MM.1S (cell line): Measurements from ENCODE around the gene DEPDC1B.
"Not testable (repeated sequence)": the region's sequence is repeated elsewhere in the genome, so short reads cannot be mapped to it uniquely, and the experiment has no call there.

Source experiments
- DNase-seq: peaks from one replicate; pipeline ENCODE4 v3.0.0-alpha.2; 2015
- H2AFZ ChIP-seq: fragments of 300-600 bp; sonication (generic); 2 replicates; pipeline ENCODE4 v1.6.0; 2016; ENCODE audit warnings: antibody characterized with exemption, low read length
- H3F3A ChIP-seq: fragments of 300-600 bp; sonication (generic); 2 replicates; pipeline ENCODE4 v1.6.1; 2016; ENCODE audit warnings: mild to moderate bottlenecking, antibody characterized with exemption, low read length, moderate library complexity, mixed read lengths; ENCODE audit not compliant: insufficient read depth
- H3K27ac ChIP-seq: fragments of 300-600 bp; sonication (generic); 2 replicates; pipeline ENCODE4 v1.5.1; 2016; ENCODE audit warnings: mild to moderate bottlenecking, low read length
- H3K27me3 ChIP-seq: fragments of 300-600 bp; sonication (generic); replicated peaks from 2 replicates; pipeline ENCODE4 v1.6.0; 2016; ENCODE audit warnings: low read length; ENCODE audit not compliant: insufficient read depth
- H3K36me3 ChIP-seq: fragments of 300-600 bp; sonication (generic); replicated peaks from 2 replicates; pipeline ENCODE4 v1.6.1; 2016; ENCODE audit warnings: mild to moderate bottlenecking, low read length, mixed read lengths; ENCODE audit not compliant: insufficient read depth
- H3K4me1 ChIP-seq: fragments of 300-600 bp; sonication (generic); 2 replicates; pipeline ENCODE4 v1.6.1; 2016; ENCODE audit warnings: low read length, mixed read lengths
- H3K4me2 ChIP-seq: fragments of 300-600 bp; sonication (generic); 2 replicates; pipeline ENCODE4 v1.6.0; 2016; ENCODE audit warnings: low read depth, low read length
- H3K4me3 ChIP-seq: fragments of 300-600 bp; sonication (generic); 2 replicates; pipeline ENCODE4 v1.5.1; 2016; ENCODE audit warnings: low read length, mixed read lengths
- H3K79me2 ChIP-seq: fragments of 300-600 bp; sonication (generic); 2 replicates; pipeline ENCODE4 v1.6.1; 2016; ENCODE audit warnings: mixed run types, low read length, mixed read lengths
- H3K9ac ChIP-seq: fragments of 300-600 bp; sonication (generic); 2 replicates; pipeline ENCODE4 v1.6.1; 2016; ENCODE audit warnings: low read length, mixed read lengths
- H3K9me2 ChIP-seq: fragments of 300-600 bp; sonication (generic); replicated peaks from 2 replicates; pipeline ENCODE4 v1.6.1; 2016; ENCODE audit warnings: mild to moderate bottlenecking, low read length, mixed read lengths; ENCODE audit not compliant: insufficient read depth
- H3K9me3 ChIP-seq: fragments of 300-600 bp; sonication (generic); replicated peaks from 2 replicates; pipeline ENCODE4 v1.6.1; 2016; ENCODE audit warnings: mild to moderate bottlenecking, low read length, mixed read lengths; ENCODE audit not compliant: insufficient read depth
- H4K20me1 ChIP-seq: fragments of 300-600 bp; sonication (generic); 2 replicates; pipeline ENCODE4 v1.6.1; 2016; ENCODE audit warnings: mild to moderate bottlenecking, low read length, moderate library complexity, mixed read lengths; ENCODE audit not compliant: insufficient read depth
- CTCF ChIP-seq: fragments of 300-600 bp; sonication (generic); IDR thresholded peaks from 2 replicates; pipeline ENCODE4 v1.5.1; 2016; ENCODE audit warnings: antibody characterized with exemption, low read length, mixed read lengths
- EZH2 ChIP-seq: fragments of 300-600 bp; sonication (generic); optimal IDR thresholded peaks from 2 replicates; pipeline ENCODE3; 2017; ENCODE audit warnings: low read depth, mild to moderate bottlenecking, antibody characterized with exemption, low read length, mixed read lengths
- EZH2phosphoT487 ChIP-seq: fragments of 300-600 bp; sonication (generic); IDR thresholded peaks from 2 replicates; pipeline ENCODE4 v1.6.1; 2018; ENCODE audit warnings: antibody characterized with exemption, low read length

DEPDC1B gene

GRCh38 chr5:60740322-60740721, 40.4 kb upstream of the DEPDC1B start:
- DNase-seq: no peak
- H3K27ac ChIP-seq: no peak overlapping the region
- H3K4me2 ChIP-seq: no peak overlapping the region
- H4K20me1 ChIP-seq: no peaks in the 10 kb centered on the region
- H2AFZ ChIP-seq: no peak overlapping the region
- no peak overlapping the region for H3K9ac ChIP-seq
- no peaks in the 10 kb centered on the region for H3K79me2 ChIP-seq
- TF ChIP-seq CTCF: no peak
- TF ChIP-seq EZH2phosphoT487: no peak
- TF ChIP-seq EZH2: no peak
- no peaks in the 10 kb centered on the region for H3K9me3 ChIP-seq
- H3K4me3 ChIP-seq: no peak overlapping the region
- no peaks in the 10 kb centered on the region for H3K9me2 ChIP-seq
- H3K27me3 ChIP-seq: no peaks in the 10 kb centered on the region
- H3K36me3 ChIP-seq: no peaks in the 10 kb centered on the region
- no peaks in the 10 kb centered on the region for H3F3A ChIP-seq
- no peaks in the 10 kb centered on the region for H3K4me1 ChIP-seq

- Histone ChIP-seq H3K27ac (no peak overlapping the region), H3K4me1 (no peaks in the 10 kb centered on the region), H4K20me1 (no peaks in the 10 kb centered on the region), H3K9me3 (no peaks in the 10 kb centered on the region), H3K9me2 (no peaks in the 10 kb centered on the region), H3K4me3 (no peak overlapping the region), H2AFZ (no peak overlapping the region), H3K79me2 (no peaks in the 10 kb centered on the region), H3F3A (no peaks in the 10 kb centered on the region), H3K9ac (no peak overlapping the region), H3K27me3 (no peaks in the 10 kb centered on the region), H3K36me3 (no peaks in the 10 kb centered on the region), H3K4me2 (no peak overlapping the region)
- TF ChIP-seq EZH2phosphoT487: no peak
- no peak for TF ChIP-seq EZH2
- no peak for TF ChIP-seq CTCF
- DNase-seq: no peak
These were observed 39.0 kb upstream of the DEPDC1B start for GRCh38 chr5:60738933-60739332.

DNA sequence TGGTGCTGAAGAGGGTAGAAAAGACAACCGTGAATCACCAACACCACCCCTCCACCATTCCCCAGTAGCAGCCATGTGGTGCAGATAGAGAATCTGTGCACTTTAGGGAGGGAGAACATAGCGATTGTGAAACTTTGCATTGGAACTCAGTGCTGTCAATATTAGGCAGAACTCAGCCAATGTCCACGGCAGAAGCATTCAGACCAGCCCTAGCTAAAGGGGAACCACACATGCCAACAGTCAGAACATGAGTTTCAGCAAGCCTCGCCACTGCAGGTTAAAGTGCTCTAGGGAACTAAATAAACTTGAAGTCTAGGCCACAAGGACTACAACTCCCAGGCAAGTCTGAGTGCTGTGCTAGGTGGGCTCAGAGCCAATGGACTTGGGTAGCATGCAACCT, 38.5 kb upstream of the DEPDC1B start:
- Histone ChIP-seq H3K27ac (no peak overlapping the region), H3K4me3 (no peak overlapping the region), H4K20me1 (no peaks in the 10 kb centered on the region), H3K9ac (no peak overlapping the region), H2AFZ (no peak overlapping the region), H3K9me2 (no peaks in the 10 kb centered on the region), H3K4me1 (no peaks in the 10 kb centered on the region), H3K36me3 (no peaks in the 10 kb centered on the region), H3F3A (no peaks in the 10 kb centered on the region), H3K4me2 (no peak overlapping the region), H3K9me3 (no peaks in the 10 kb centered on the region), H3K27me3 (no peaks in the 10 kb centered on the region), H3K79me2 (no peaks in the 10 kb centered on the region)
- no peak for DNase-seq
- TF ChIP-seq CTCF: no peak
- TF ChIP-seq EZH2phosphoT487: no peak
- TF ChIP-seq EZH2: no peak

DNA sequence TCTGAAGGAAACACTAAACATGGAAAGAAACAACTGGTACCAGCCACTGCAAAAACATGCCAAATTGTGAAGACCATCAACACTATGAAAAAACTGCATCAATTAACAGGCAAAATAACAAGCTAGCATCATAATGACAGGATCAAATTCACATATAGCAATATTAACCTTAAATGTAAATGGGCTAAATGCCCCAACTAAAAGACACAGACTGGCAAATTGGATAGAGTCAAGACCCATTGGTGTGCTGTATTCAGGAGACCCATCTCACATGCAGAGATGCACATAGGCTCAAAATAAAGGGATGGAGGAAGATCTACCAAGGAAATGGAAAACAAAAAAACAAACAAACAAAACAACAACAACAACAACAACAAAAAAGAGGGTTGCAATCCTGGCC, 30.9 kb upstream of the DEPDC1B start:
- H3K4me1 ChIP-seq, H3K9me2 ChIP-seq, H3K4me3 ChIP-seq, H3K36me3 ChIP-seq, H3K9ac ChIP-seq, H4K20me1 ChIP-seq, H3F3A ChIP-seq, H3K27me3 ChIP-seq, H3K27ac ChIP-seq, H3K9me3 ChIP-seq, H3K79me2 ChIP-seq, H3K4me2 ChIP-seq, DNase-seq, H2AFZ ChIP-seq: not testable (repeated sequence)
